Neural crest cell (in vitro differentiated cells): ENCODE data around the gene TMEM144. TPM values are rescaled to one million over a fixed set of nuclear protein-coding genes. Genes with fewer than 3 reads are reported as not detected.

Source experiments
- DNase-seq: peaks from one replicate; pipeline ENCODE4 v3.0.0; 2021; ENCODE audit warnings: low read depth, mixed read lengths, low spot score
- H3K27ac Mint-ChIP-seq: one replicate; pipeline ENCODE4 v1.8.0; 2021; ENCODE audit warnings: mild to moderate bottlenecking, mixed read lengths; ENCODE audit not compliant: unreplicated experiment
- H3K27me3 Mint-ChIP-seq: 2 replicates; pipeline ENCODE4 v1.8.0; 2021; ENCODE audit warnings: low read depth, mild to moderate bottlenecking, mixed read lengths
- H3K36me3 Mint-ChIP-seq: 2 replicates; pipeline ENCODE4 v1.8.0; 2021; ENCODE audit warnings: low read depth, mild to moderate bottlenecking, mixed read lengths
- H3K4me1 Mint-ChIP-seq: 2 replicates; pipeline ENCODE4 v1.8.0; 2021; ENCODE audit warnings: mixed read lengths
- H3K4me3 Mint-ChIP-seq: one replicate; pipeline ENCODE4 v1.8.0; 2021; ENCODE audit warnings: mild to moderate bottlenecking, mixed read lengths
- H3K9me3 Mint-ChIP-seq: 2 replicates; pipeline ENCODE4 v1.8.0; 2021; ENCODE audit warnings: mixed read lengths
- CTCF ChIP-seq: fragments of 200-600 bp; sonication (generic); conservative IDR thresholded peaks from 2 replicates; pipeline ENCODE4 v1.5.0; 2021; ENCODE audit warnings: antibody characterized with exemption, mild to moderate bottlenecking
- total RNA-seq: library from RNA; stranded (reverse); gene quantifications from 2 replicates; pipeline ENCODE4 v1.2.1, GENCODE V29; 2021

Gene TMEM144
- total RNA-seq, 1 donor from 2014 or later, result 1.8 TPM

DNA sequence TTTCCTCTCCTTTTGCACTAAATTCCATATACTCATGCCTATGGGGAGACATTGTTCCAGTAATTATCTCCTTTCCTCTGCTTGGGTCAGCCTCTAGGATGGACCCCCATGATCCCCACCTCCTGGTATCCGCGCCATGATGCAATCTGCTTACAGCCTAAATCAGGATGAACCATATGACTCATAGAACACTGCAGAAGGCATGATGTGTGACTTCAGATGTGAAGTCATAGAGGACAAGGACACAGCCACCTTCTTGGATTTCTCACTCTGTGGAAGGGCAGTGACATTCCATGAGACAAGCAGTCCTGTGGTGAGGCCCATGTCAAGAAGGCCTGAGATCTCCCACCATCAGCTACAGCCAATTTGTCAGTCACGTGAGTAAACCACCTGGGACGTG, 9.0 kb upstream of the TMEM144 start:
- no peaks in the 10 kb centered on the region for H3K9me3 Mint-ChIP-seq
- H3K4me1 Mint-ChIP-seq, result peaks cover 8% of the 10 kb centered on the region
- no peaks in the 10 kb centered on the region for H3K36me3 Mint-ChIP-seq
- H3K27ac Mint-ChIP-seq, result no peak overlapping the region
- no peak overlapping the region for H3K4me3 Mint-ChIP-seq
- TF ChIP-seq CTCF, result no peak
- DNase-seq, result no peak
- H3K27me3 Mint-ChIP-seq, result no peaks in the 10 kb centered on the region

- Mint-ChIP-seq H3K36me3 (no peaks in the 10 kb centered on the region), H3K27me3 (no peaks in the 10 kb centered on the region), H3K27ac (no peak overlapping the region), H3K4me3 (no peak overlapping the region), H3K9me3 (no peaks in the 10 kb centered on the region), H3K4me1 (peaks cover 8% of the 10 kb centered on the region)
- TF ChIP-seq CTCF, result no peak
- DNase-seq, result no peak
These were observed 8.4 kb upstream of the TMEM144 start for GRCh38 chr4:158201876-158202275.

DNA sequence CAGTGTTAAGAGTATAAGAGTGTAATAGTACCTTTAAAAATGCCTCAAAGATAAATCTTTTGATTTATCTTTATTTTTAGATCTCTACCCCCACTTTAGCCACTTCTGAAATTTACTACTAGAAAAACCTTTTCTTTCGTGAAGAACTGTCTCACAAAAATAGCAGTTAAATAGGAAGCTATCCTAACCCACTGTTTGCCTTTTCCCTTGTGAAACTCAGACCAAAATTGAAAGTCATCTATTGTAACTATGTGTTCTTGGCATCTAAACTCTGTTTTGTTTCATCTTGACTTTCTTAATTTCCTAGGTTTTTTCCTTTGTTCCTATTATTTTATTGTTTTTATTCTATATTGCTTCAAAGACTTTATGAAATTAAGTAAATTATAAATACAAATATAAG, 7.8 kb upstream of the TMEM144 start:
- peaks cover 8% of the 10 kb centered on the region for H3K4me1 Mint-ChIP-seq
- H3K36me3 Mint-ChIP-seq, result no peaks in the 10 kb centered on the region
- no peaks in the 10 kb centered on the region for H3K27me3 Mint-ChIP-seq
- H3K4me3 Mint-ChIP-seq, result no peak overlapping the region
- H3K9me3 Mint-ChIP-seq, result no peaks in the 10 kb centered on the region
- no peak for DNase-seq
- TF ChIP-seq CTCF, result no peak
- no peak overlapping the region for H3K27ac Mint-ChIP-seq

- no peak for DNase-seq
- no peak for TF ChIP-seq CTCF
- H3K4me1 Mint-ChIP-seq, result peaks cover 8% of the 10 kb centered on the region
- no peak overlapping the region for H3K27ac Mint-ChIP-seq
- no peaks in the 10 kb centered on the region for H3K27me3 Mint-ChIP-seq
- H3K9me3 Mint-ChIP-seq, result no peaks in the 10 kb centered on the region
- no peak overlapping the region for H3K4me3 Mint-ChIP-seq
- H3K36me3 Mint-ChIP-seq, result no peaks in the 10 kb centered on the region
These were observed 6.8 kb upstream of the TMEM144 start for GRCh38 chr4:158203436-158203835.

DNA sequence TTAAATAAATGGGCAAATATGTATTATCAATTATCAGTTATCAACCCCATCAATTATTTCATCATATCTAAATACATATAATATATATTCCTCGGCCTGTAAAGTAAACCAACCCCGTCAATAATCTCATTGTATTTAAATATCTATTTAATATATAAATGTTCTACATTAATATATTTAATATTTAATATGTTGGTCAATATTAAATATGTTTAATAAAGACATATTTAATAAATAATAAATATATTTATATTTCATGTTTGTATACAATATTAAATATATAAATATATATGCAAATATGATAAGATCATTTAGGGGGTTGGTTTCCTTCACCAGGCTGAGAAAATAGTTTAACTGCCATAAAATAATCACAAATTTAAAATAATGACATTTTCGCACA, 6.4 kb upstream of the TMEM144 start:
- no peak for DNase-seq
- Mint-ChIP-seq H3K4me1 (peaks cover 8% of the 10 kb centered on the region), H3K36me3 (no peaks in the 10 kb centered on the region), H3K9me3 (no peaks in the 10 kb centered on the region), H3K27me3 (no peaks in the 10 kb centered on the region), H3K4me3 (no peak overlapping the region), H3K27ac (no peak overlapping the region)
- TF ChIP-seq CTCF, result no peak
